ENCODE measurements around the gene CA10. TPM values are rescaled to one million over a fixed set of nuclear protein-coding genes. Genes with fewer than 3 reads are reported as not detected.

CA10 gene
- total RNA-seq, 1 experiment from 2014 or later = 0.46 TPM

DNA sequence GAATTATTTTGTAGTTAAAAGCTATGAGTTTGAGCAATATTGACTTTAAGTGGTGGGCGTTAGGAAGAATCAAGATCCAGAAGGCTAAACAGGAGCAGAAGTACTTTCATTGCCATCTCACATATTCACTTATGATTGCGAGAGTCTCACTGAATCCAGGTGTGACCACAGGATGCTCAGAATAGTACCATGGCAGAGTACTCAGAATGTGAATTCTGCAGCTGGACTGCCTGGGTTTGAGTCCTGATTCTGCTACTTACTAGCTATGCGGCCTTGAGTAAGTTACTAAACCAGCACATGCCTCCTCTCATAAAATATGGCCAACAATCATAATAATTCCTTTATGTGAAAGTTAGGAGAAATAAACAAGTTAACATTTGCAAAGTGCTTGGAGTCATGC, 109.5 kb downstream of the CA10 start:
- Histone ChIP-seq H4K8ac (replicated peaks; ENCODE audit: insufficient read length, low read depth, low read length) (no peak overlapping the region), H3K18ac (ENCODE audit: insufficient read length, low read depth, low read length) (no peak overlapping the region), H3K23me2 (ENCODE audit: insufficient read length, low read depth, low read length, poor library complexity, severe bottlenecking) (no peaks in the 10 kb centered on the region), H2BK20ac (ENCODE audit: low read depth, low read length, poor library complexity, severe bottlenecking) (no peak overlapping the region), H3K9ac (ENCODE audit: extremely low read depth, insufficient read length, low read length) (no peak overlapping the region), H3K27ac (ENCODE audit: insufficient read length, low read depth, low read length) (no peak overlapping the region), H4K5ac (ENCODE audit: insufficient read length, low read depth, low read length) (no peak overlapping the region), H2BK5ac (ENCODE audit: insufficient read length, low read length) (no peak overlapping the region), H3T11ph (ENCODE audit: low read length) (no peak overlapping the region), H2AFZ (ENCODE audit: low read length) (no peak overlapping the region), H3K14ac (ENCODE audit: insufficient read depth, low read length) (no peak overlapping the region), H2BK12ac (ENCODE audit: insufficient read length, low read depth, low read length) (no peak overlapping the region), H3K56ac (ENCODE audit: insufficient read length, low read depth, low read length) (no peak overlapping the region), H3K79me1 (ENCODE audit: insufficient read depth, low read depth, low read length, poor library complexity, severe bottlenecking) (no peaks in the 10 kb centered on the region), H3K9me3 (ENCODE audit: control insufficient read depth, low read depth, low read length) (no peaks in the 10 kb centered on the region), H3K79me2 (ENCODE audit: insufficient read depth, low read length) (no peaks in the 10 kb centered on the region), H3K27me3 (ENCODE audit: insufficient read depth, low read length) (no peaks in the 10 kb centered on the region), H3K4me1 (ENCODE audit: insufficient read depth, low read length) (no peaks in the 10 kb centered on the region), H4K91ac (ENCODE audit: insufficient read length, low read depth, low read length) (no peak overlapping the region), H4K20me1 (ENCODE audit: control insufficient read depth, insufficient read depth, insufficient read length) (no peaks in the 10 kb centered on the region), H2AK5ac (ENCODE audit: insufficient read length, low read length) (no peak overlapping the region), H2BK15ac (ENCODE audit: low read depth, low read length) (no peak overlapping the region), H2BK120ac (ENCODE audit: low read depth, low read length, poor library complexity, severe bottlenecking) (no peak overlapping the region), H3K23ac (ENCODE audit: insufficient read length, low read depth, low read length) (no peak overlapping the region), H3K4me2 (ENCODE audit: insufficient read depth, insufficient read length, low read length) (no peak overlapping the region), H3K4ac (ENCODE audit: low read depth, low read length) (no peak overlapping the region)
- no peak overlapping the region for H3K4me3 Mint-ChIP-seq
- H3K4me1 Mint-ChIP-seq = peaks cover 8 to 13% of the 10 kb centered on the region in 2 experiments
- H3K27me3 Mint-ChIP-seq (ENCODE audit: low read depth) = peaks cover 2% of the 10 kb centered on the region; the same call in 1 of the 2 replicates
- H3K27ac Mint-ChIP-seq = no peak overlapping the region
- peaks cover 0 to 10% of the 10 kb centered on the region in 2 experiments; a peak in 4 of 5 replicates for H3K9me3 Mint-ChIP-seq
- WGBS (ENCODE audit: extremely low coverage, insufficient read length, low lambda C conversion rate) = no CpG with 5 or more reads among the region's 3 CpGs
- TF ChIP-seq, protein P1, sequence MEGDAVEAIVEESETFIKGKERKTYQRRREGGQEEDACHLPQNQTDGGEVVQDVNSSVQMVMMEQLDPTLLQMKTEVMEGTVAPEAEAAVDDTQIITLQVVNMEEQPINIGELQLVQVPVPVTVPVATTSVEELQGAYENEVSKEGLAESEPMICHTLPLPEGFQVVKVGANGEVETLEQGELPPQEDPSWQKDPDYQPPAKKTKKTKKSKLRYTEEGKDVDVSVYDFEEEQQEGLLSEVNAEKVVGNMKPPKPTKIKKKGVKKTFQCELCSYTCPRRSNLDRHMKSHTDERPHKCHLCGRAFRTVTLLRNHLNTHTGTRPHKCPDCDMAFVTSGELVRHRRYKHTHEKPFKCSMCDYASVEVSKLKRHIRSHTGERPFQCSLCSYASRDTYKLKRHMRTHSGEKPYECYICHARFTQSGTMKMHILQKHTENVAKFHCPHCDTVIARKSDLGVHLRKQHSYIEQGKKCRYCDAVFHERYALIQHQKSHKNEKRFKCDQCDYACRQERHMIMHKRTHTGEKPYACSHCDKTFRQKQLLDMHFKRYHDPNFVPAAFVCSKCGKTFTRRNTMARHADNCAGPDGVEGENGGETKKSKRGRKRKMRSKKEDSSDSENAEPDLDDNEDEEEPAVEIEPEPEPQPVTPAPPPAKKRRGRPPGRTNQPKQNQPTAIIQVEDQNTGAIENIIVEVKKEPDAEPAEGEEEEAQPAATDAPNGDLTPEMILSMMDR (conservative IDR thresholded peaks at IDR 0.05) = no peak
- peaks cover 0 to 11% (median 0%) of the 10 kb centered on the region in 3 experiments; a peak in 2 of 7 replicates for H3K36me3 Mint-ChIP-seq (ENCODE audit: insufficient read depth in 1 of 3, low read depth in 3 of 3)
- no peak for DNase-seq

Measured in H9 (cell line).